Type B pancreatic cell (in vitro differentiated cells): ENCODE results near the gene FCHSD1. TPM values are rescaled to one million over a fixed set of nuclear protein-coding genes. Genes with fewer than 3 reads are reported as not detected.
A peak's percentile ranks its signal among the peaks of the same experiment; 100 is the strongest.

Experiments
- DNase-seq: peaks from one replicate; pipeline ENCODE4 v3.0.0; 2021; ENCODE audit warnings: mixed read lengths; ENCODE audit not compliant: unreplicated experiment; ENCODE audit errors: extremely low spot score
- H3K27ac Mint-ChIP-seq: 2 replicates; pipeline ENCODE4 v1.8.0; 2021; ENCODE audit warnings: mild to moderate bottlenecking, mixed read lengths
- H3K27me3 Mint-ChIP-seq: 2 replicates; pipeline ENCODE4 v1.8.0; 2021; ENCODE audit warnings: mixed read lengths
- H3K36me3 Mint-ChIP-seq: 2 replicates; pipeline ENCODE4 v1.8.0; 2021; ENCODE audit warnings: mixed read lengths
- H3K4me1 Mint-ChIP-seq: one replicate; pipeline ENCODE4 v1.8.0; 2021; ENCODE audit warnings: mixed read lengths; ENCODE audit not compliant: unreplicated experiment
- H3K4me3 Mint-ChIP-seq: 2 replicates; pipeline ENCODE4 v1.8.0; 2021; ENCODE audit warnings: mild to moderate bottlenecking, mixed read lengths
- H3K9me3 Mint-ChIP-seq: 2 replicates; pipeline ENCODE4 v1.8.0; 2021; ENCODE audit warnings: mixed read lengths
- CTCF ChIP-seq: fragments of 200-600 bp; sonication (generic); conservative IDR thresholded peaks from 2 replicates; pipeline ENCODE4 v1.5.0; 2021; ENCODE audit warnings: antibody characterized with exemption, mild to moderate bottlenecking
- total RNA-seq: library from RNA; stranded (reverse); gene quantifications from 2 replicates; pipeline ENCODE4 v1.2.1, GENCODE V29; 2021; ENCODE audit warnings: low replicate concordance

Gene FCHSD1
- total RNA-seq, 1 donor from 2014 or later, result 29.4 TPM

GRCh38 chr5:141609044-141609443 is 42.2 kb downstream of the FCHSD1 start:
- H3K4me3 Mint-ChIP-seq, result no peak overlapping the region
- DNase-seq, result no peak
- no peaks in the 10 kb centered on the region for H3K27me3 Mint-ChIP-seq
- H3K27ac Mint-ChIP-seq, result no peak overlapping the region
- H3K36me3 Mint-ChIP-seq, result peaks cover 11% of the 10 kb centered on the region
- peaks cover 21% of the 10 kb centered on the region for H3K4me1 Mint-ChIP-seq
- no peak for TF ChIP-seq CTCF
- no peaks in the 10 kb centered on the region for H3K9me3 Mint-ChIP-seq

GRCh38 chr5:141608557-141608956 is 42.7 kb downstream of the FCHSD1 start:
- Mint-ChIP-seq H3K4me3 (no peak overlapping the region), H3K4me1 (peaks cover 21% of the 10 kb centered on the region), H3K9me3 (no peaks in the 10 kb centered on the region), H3K27me3 (no peaks in the 10 kb centered on the region), H3K36me3 (peaks cover 11% of the 10 kb centered on the region), H3K27ac (peak overlapping the region; percentile 87)
- TF ChIP-seq CTCF, result no peak
- no peak for DNase-seq

GRCh38 chr5:141608046-141608445 is 43.2 kb downstream of the FCHSD1 start:
- peaks cover 17% of the 10 kb centered on the region for H3K4me1 Mint-ChIP-seq
- no peak for TF ChIP-seq CTCF
- peak overlapping the region; percentile 87 for H3K27ac Mint-ChIP-seq

GRCh38 chr5:141605523-141606277 is 45.5 kb downstream of the FCHSD1 start:
- Mint-ChIP-seq H3K36me3 (peaks cover 6% of the 10 kb centered on the region), H3K27me3 (no peaks in the 10 kb centered on the region), H3K27ac (peak overlapping the region; percentile 65), H3K4me1 (peaks cover 11% of the 10 kb centered on the region), H3K4me3 (no peak overlapping the region), H3K9me3 (no peaks in the 10 kb centered on the region)
- DNase-seq, result no peak
- TF ChIP-seq CTCF, result no peak

More at GRCh38 chr5:141608046-141608445, 43.2 kb downstream of the FCHSD1 start:
- peaks cover 11% of the 10 kb centered on the region for H3K36me3 Mint-ChIP-seq
- DNase-seq, result no peak
- H3K9me3 Mint-ChIP-seq, result no peaks in the 10 kb centered on the region
- H3K27me3 Mint-ChIP-seq, result no peaks in the 10 kb centered on the region
- H3K4me3 Mint-ChIP-seq, result no peak overlapping the region

- H3K27me3 Mint-ChIP-seq, result no peaks in the 10 kb centered on the region
- TF ChIP-seq CTCF, result no peak
- DNase-seq, result no peak
- H3K36me3 Mint-ChIP-seq, result peaks cover 9% of the 10 kb centered on the region
- H3K4me3 Mint-ChIP-seq, result peak overlapping the region; percentile 32
- peaks cover 11% of the 10 kb centered on the region for H3K4me1 Mint-ChIP-seq
- H3K9me3 Mint-ChIP-seq, result no peaks in the 10 kb centered on the region
- H3K27ac Mint-ChIP-seq, result peak overlapping the region; percentile 97
Measured at GRCh38 chr5:141603923-141604717, 47.1 kb downstream of the FCHSD1 start.
